RWPE2 (cell line): ENCODE data around the gene DENND1A.
"Not testable (repeated sequence)": the region's sequence is repeated elsewhere in the genome, so short reads cannot be mapped to it uniquely, and the experiment has no call there.

Experiments
- ATAC-seq: fragments of 200-7000 bp; cut with Tn5 transposase; 3 replicates; pipeline ENCODE4 v1.9.1; 2021; ENCODE audit warnings: low read depth
- DNase-seq: peaks from one replicate; pipeline ENCODE4 v3.0.0-alpha.2; 2020; ENCODE audit warnings: low spot score
- H3K27ac ChIP-seq: fragments of 450-650 bp; 2 replicates; pipeline ENCODE4 v1.5.1; 2017; ENCODE audit warnings: mild to moderate bottlenecking; ENCODE audit not compliant: poor library complexity, severe bottlenecking
- H3K27me3 ChIP-seq: fragments of 250-450 bp; sonication (Bioruptor Pico); 2 replicates; pipeline ENCODE4 v1.5.1; 2021; ENCODE audit warnings: mild to moderate bottlenecking, moderate library complexity; ENCODE audit not compliant: insufficient read depth, poor library complexity, severe bottlenecking
- H3K36me3 ChIP-seq: fragments of 250-450 bp; sonication (Bioruptor Pico); 2 replicates; pipeline ENCODE4 v1.5.1; 2020; ENCODE audit warnings: low read depth, mild to moderate bottlenecking, moderate library complexity
- H3K4me1 ChIP-seq: fragments of 250-450 bp; sonication (Bioruptor Pico); 2 replicates; pipeline ENCODE4 v1.5.1; 2021; ENCODE audit warnings: mild to moderate bottlenecking, moderate library complexity; ENCODE audit not compliant: insufficient read depth, poor library complexity, severe bottlenecking
- H3K4me3 ChIP-seq: fragments of 250-450 bp; sonication (Bioruptor Pico); 2 replicates; pipeline ENCODE4 v1.5.1; 2021; ENCODE audit warnings: mild to moderate bottlenecking, moderate library complexity; ENCODE audit not compliant: severe bottlenecking
- H3K9me3 ChIP-seq: fragments of 250-450 bp; sonication (Bioruptor Pico); 2 replicates; pipeline ENCODE4 v1.5.1; 2021; ENCODE audit warnings: mild to moderate bottlenecking, moderate library complexity; ENCODE audit not compliant: severe bottlenecking
- CTCF ChIP-seq: fragments of 450-650 bp; IDR thresholded peaks from one replicate; pipeline ENCODE4 v1.5.1; 2017; ENCODE audit warnings: mild to moderate bottlenecking, moderate library complexity; ENCODE audit not compliant: poor library complexity, severe bottlenecking

The DENND1A gene

DNA sequence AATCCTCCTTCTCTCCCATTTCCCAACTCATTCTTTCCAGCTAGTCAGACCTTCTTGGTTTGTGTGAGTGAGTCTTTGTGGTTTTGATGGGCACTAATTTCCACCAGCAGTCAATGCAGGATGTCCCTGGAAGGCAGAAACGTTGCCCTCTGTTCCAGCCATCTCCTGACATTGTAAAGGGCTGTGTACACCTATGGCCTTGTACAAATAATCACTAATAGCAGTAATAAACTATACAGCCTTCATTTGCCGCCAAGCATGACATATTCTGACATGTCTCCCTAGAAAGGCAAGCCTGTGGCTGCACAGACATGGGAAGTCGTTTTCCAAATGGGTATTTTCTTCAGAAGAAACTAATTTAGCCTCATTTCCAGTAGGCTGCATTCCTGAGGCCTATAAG is 18.4 kb upstream of the DENND1A start:
- H3K27ac ChIP-seq, result no peak overlapping the region
- no peak for ATAC-seq
- no peak for TF ChIP-seq CTCF

GRCh38 chr9:123947326-123947725 is 17.4 kb upstream of the DENND1A start:
- Histone ChIP-seq H3K36me3 (no peaks in the 10 kb centered on the region), H3K4me3 (no peak overlapping the region), H3K4me1 (no peaks in the 10 kb centered on the region), H3K27ac (no peak overlapping the region), H3K27me3 (no peaks in the 10 kb centered on the region), H3K9me3 (no peaks in the 10 kb centered on the region)
- no peak for TF ChIP-seq CTCF
- ATAC-seq (no peak), DNase-seq (no peak)

More for the DNA sequence above, 18.4 kb upstream of the DENND1A start:
- Histone ChIP-seq H3K9me3 (no peaks in the 10 kb centered on the region), H3K4me3 (no peak overlapping the region), H3K36me3 (no peaks in the 10 kb centered on the region), H3K4me1 (no peaks in the 10 kb centered on the region), H3K27me3 (no peaks in the 10 kb centered on the region)
- DNase-seq, result no peak

DNA sequence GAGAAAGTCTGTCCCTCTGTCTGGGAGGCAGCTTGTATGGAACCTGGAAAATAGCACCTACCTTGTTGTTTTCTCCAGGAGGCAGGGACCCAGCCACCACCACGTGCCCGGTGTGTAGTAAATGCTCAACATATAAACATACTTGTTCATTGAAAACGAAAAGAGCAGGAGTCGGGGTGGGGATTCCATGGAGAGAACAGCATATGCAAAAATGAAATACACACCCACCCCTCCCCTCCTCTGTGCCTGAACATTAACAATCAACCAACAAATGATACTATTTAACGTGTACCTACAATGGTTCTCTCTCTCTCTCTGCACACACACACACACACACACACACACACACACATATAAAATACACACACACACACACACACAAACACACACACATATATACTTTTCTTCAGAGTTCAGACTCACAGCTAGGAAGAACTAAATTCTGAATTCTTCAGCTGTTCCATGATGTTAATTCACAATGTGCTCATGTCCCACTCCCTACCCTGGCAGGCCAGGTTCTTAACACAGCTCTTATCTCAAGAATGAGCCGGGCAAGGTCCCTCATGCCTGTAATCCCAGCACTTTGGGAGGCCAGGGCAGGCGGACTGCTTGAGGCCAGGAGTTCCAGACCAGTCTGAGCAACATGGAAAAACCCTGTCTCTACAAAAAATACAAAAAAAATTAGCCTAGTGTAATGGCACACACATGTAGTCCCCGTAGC is 16.3 kb upstream of the DENND1A start:
- no peak overlapping the region for H3K27ac ChIP-seq
- no peak for TF ChIP-seq CTCF
- no peaks in the 10 kb centered on the region for H3K9me3 ChIP-seq
- no peak overlapping the region for H3K4me3 ChIP-seq
- DNase-seq (no peak), ATAC-seq (no peak)
- H3K27me3 ChIP-seq, result no peaks in the 10 kb centered on the region
- no peaks in the 10 kb centered on the region for H3K4me1 ChIP-seq
- H3K36me3 ChIP-seq, result no peaks in the 10 kb centered on the region

DNA sequence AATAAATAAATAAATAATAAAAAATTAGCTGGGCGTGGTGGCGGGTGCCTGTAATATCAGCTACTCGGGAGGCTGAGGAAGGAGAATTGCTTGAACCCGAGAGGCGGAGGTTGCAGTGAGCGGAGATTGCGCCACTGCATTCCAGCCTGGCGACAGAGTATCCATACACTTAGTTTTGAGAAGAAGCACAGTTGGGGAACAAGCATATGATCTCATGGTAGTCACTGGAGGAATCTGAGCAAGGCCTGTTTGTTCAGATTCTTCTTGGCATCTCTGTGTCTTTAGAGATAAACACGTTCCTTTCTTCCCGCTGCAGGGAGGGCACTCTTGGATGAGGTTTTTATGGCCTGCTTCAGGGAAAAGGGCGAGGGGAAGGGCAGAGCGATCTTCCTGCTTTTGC is 15.6 kb upstream of the DENND1A start:
- Histone ChIP-seq H3K4me3 (no peak overlapping the region), H3K27ac (no peak overlapping the region), H3K36me3 (no peaks in the 10 kb centered on the region), H3K9me3 (no peaks in the 10 kb centered on the region), H3K27me3 (no peaks in the 10 kb centered on the region), H3K4me1 (no peaks in the 10 kb centered on the region)
- DNase-seq (no peak), ATAC-seq (no peak)
- TF ChIP-seq CTCF, result no peak

GRCh38 chr9:123944464-123944863 is 14.5 kb upstream of the DENND1A start:
- H3K9me3 ChIP-seq, H3K4me3 ChIP-seq, H3K27ac ChIP-seq, DNase-seq, ATAC-seq, H3K4me1 ChIP-seq, H3K36me3 ChIP-seq, H3K27me3 ChIP-seq: not testable (repeated sequence)
